ENCODE data around the gene USF3. TPM values are rescaled to one million over a fixed set of nuclear protein-coding genes. Genes with fewer than 3 reads are reported as not detected.
A peak's percentile ranks its signal among the peaks of the same experiment; 100 is the strongest.

USF3 gene
- total RNA-seq, 2 donors from 2014 or later = 28.4 to 31.9 TPM

DNA sequence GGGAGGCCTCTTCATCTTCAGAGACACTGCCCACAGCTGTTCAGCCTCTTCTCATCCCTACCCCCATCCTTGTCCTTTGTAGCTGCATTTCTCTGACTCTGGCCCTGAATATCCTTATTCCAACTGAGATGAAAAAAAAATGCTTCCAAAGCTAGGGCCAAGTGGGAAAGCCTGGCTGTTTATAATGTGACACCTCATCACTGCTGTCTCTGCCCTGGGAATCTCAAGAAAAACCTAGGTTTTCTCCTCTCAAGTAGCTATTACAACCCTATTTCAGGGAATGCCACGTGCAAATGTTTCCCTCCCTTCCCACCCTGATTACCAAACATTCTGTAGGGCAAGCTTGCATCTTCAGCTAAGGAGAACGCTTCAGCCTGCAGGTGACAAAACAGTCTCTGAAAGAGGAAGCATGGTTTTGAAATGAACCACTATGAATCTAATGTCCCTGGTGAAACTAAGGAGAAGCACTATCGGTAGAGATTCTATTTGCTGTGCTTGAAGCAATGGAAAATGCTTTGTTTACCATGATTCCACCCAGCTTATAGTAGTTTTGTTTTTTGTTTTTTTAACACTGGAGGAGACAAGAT, 65.4 kb downstream of the USF3 start:
- no peaks in the 10 kb centered on the region for H3K9me3 ChIP-seq (ENCODE audit: control insufficient read depth, low read length, poor library complexity, severe bottlenecking)
- Mint-ChIP-seq H3K4me1 (peaks cover 3% of the 10 kb centered on the region), H3K27ac (no peak overlapping the region), H3K27me3 (no peaks in the 10 kb centered on the region), H3K36me3 (ENCODE audit: low read depth) (peaks cover 4% of the 10 kb centered on the region), H3K4me3 (no peak overlapping the region)
- ATAC-seq (no peak), DNase-seq (no peak)

DNA sequence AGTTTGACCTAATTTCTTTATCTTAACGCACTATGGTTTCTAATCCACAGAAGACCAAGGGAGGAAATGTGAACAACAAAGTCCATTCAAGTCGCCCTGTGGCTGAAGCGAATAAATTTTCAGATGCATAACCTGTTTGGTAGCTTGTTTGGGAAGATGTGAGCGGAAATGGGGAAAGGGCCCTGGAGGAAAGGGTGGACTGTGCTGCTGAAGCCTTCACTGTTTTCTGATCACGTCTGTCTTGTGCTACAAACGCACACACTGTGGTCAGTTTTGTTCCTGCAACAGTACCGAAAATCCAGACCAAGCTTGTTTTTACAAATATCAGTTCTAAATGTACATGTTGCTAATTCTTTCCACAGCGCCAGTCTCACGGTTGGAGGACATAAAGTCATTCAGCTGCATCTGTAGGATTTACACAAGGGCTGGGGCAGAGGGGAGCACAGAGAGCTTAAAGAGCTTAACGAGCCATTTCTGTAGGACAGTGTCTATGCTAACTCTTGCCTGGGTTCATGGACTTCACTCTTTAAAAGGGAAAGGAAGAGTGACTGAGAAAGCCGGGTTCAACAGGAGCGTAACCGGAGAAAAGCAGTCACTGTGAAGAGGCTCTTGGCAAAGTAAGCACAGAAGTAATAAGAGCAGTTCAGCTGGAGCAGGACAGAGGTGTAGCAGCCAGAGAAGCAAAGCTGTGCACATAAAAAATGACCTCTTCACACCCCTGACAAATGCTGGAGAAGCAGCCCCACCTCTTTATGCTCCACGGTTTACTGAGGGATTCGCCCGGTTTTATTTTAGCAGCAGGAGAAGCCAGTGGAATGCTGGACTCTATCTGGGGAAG, 66.6 kb downstream of the USF3 start:
- H3K4me3 Mint-ChIP-seq = no peak overlapping the region
- no peak for DNase-seq
- ATAC-seq = no peak
- H3K27me3 Mint-ChIP-seq = no peaks in the 10 kb centered on the region
- peaks cover 9% of the 10 kb centered on the region for H3K36me3 Mint-ChIP-seq (ENCODE audit: low read depth)
- H3K4me1 Mint-ChIP-seq = peaks cover 9% of the 10 kb centered on the region
- peak overlapping the region; percentile 16 for H3K27ac Mint-ChIP-seq
- H3K9me3 ChIP-seq (ENCODE audit: control insufficient read depth, low read length, poor library complexity, severe bottlenecking) = no peaks in the 10 kb centered on the region

DNA sequence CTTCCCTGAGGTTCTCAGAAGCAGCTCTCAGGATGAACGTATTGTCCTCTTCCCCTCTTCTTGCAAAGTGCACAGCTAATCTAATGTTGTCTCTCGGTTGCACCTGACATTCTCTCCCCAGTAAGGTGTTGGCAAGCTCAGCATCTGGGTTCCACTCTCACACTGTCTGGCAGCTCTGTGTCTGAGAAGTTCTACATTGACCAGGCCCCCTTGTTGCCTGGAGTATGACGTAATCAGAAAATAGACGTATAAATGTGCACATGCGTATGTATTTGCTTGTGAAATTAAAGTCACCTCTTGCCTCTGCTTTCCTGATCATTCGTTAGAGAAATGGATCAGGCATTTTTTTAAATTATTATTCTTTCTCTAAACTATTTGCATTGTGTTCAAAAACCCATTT, 67.7 kb downstream of the USF3 start:
- no peak overlapping the region for H3K4me3 Mint-ChIP-seq
- no peak overlapping the region for H3K27ac Mint-ChIP-seq
- no peaks in the 10 kb centered on the region for H3K9me3 ChIP-seq (ENCODE audit: control insufficient read depth, low read length, poor library complexity, severe bottlenecking)

DNA sequence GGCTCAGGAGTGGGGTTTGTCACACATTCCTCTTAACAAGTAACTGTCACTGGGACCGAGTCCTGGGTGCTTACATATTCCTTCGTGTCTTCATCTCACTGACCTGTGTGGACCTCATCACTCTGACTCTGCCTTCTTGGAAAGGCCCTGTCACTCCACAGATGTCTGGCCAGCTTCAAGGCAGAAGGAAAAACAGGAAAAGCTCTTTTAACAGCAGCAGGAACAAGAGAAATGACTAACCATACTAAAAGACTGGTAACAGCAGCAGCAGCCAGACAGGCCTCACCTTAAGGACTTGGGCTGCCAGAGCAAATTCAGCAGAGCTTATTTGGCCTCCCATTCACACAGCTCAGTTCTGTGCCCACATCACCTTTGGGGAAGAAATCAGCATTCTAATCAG, 68.1 kb downstream of the USF3 start:
- no peak for DNase-seq
- Mint-ChIP-seq H3K4me3 (no peak overlapping the region), H3K27ac (no peak overlapping the region), H3K4me1 (peaks cover 15% of the 10 kb centered on the region), H3K36me3 (ENCODE audit: low read depth) (peaks cover 17% of the 10 kb centered on the region), H3K27me3 (no peaks in the 10 kb centered on the region)
- H3K9me3 ChIP-seq (ENCODE audit: control insufficient read depth, low read length, poor library complexity, severe bottlenecking) = no peaks in the 10 kb centered on the region
- ATAC-seq = no peak

More for the DNA sequence above, 67.7 kb downstream of the USF3 start:
- Mint-ChIP-seq H3K4me1 (peaks cover 14% of the 10 kb centered on the region), H3K27me3 (no peaks in the 10 kb centered on the region), H3K36me3 (ENCODE audit: low read depth) (peaks cover 15% of the 10 kb centered on the region)
- ATAC-seq = no peak
- DNase-seq = no peak

DNA sequence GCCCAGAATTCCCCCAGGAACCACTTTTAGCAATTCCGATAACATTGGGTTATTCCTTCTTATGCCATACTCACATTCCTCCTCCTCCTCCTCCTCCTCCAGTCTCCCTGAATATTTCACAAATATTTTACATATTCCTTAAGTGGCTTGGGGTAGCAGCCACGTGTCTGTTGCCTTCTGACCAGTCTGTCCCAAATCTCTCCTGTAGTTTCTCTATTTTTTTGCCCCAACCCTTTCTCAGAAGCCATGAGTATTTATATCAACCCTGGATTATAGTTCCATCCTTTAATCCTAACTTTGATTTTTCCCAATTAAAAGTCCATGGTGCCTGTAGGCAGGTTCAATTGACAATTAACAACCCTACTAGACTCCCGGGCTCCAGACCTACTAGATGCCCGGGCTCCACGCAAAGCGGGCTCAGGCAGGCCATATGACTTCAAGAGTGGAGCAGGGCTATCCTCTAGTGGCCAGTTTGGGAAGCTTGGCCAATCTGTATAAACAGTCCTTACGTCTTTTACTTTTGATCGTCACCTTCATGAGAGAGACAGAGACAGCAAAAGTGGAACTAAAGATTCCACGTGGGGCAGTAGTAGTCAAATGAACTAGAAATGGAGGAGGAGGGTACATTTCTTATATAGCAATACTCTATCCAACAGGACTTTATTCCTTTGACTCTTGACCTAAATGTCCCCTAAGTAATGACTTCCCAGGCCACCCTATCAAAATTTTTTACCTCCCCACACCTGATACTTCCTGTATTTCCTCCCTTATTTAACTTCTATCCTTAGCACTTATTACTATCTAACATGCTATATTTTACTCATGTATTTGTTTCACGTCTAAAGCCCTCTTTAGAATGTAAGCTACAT, 69.7 kb downstream of the USF3 start:
- DNase-seq = no peak
- peak; percentile 59 for ATAC-seq
- Mint-ChIP-seq H3K27me3 (no peaks in the 10 kb centered on the region), H3K4me1 (peaks cover 15% of the 10 kb centered on the region), H3K27ac (peak overlapping the region; percentile 88), H3K36me3 (ENCODE audit: low read depth) (peaks cover 17% of the 10 kb centered on the region), H3K4me3 (no peak overlapping the region)
- no peaks in the 10 kb centered on the region for H3K9me3 ChIP-seq (ENCODE audit: control insufficient read depth, low read length, poor library complexity, severe bottlenecking)

DNA sequence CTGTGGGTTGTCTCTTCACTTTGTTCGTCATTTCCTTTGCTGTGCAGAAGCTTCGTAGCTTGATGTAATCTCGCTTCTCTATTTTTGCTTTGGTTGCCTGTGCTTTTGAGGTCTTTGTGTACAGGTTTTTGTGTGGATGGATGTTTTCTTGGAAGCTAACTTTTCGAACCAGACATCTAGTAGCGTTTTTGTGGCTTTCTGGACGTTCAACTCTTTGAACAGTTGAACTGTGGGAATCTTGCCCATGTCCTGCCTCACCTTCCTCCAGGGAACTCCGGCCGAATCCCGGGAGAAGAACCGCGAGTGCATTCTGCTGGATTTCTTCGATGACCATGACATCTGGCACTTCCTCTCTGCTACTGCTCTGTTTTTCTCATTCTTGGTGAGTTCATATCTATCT, 70.6 kb downstream of the USF3 start:
- Mint-ChIP-seq H3K4me1 (peaks cover 15% of the 10 kb centered on the region), H3K4me3 (no peak overlapping the region), H3K27ac (peak overlapping the region; percentile 88), H3K36me3 (ENCODE audit: low read depth) (peaks cover 20% of the 10 kb centered on the region), H3K27me3 (no peaks in the 10 kb centered on the region)
- no peaks in the 10 kb centered on the region for H3K9me3 ChIP-seq (ENCODE audit: control insufficient read depth, low read length, poor library complexity, severe bottlenecking)
- DNase-seq = no peak
- ATAC-seq = no peak

DNA sequence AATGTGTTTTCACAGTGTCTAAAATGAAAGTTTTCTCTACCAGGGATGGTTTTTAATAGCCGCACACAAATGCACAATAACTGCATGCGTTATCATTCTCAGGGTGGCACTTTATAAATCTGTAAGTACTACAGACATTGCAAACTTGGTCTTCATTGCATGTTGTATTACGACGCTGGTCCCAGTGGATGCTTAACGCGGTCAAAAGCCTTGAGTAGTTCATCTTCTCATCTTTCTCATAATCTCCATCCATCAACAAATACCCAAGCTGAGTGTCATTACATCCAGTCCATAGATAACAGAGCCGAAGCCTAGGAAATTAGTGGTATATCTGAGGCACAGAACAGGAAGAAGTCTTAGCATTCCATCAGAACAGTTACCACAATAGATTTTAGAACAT, 72.6 kb downstream of the USF3 start:
- Mint-ChIP-seq H3K27ac (no peak overlapping the region), H3K4me1 (peaks cover 16% of the 10 kb centered on the region), H3K4me3 (no peak overlapping the region), H3K27me3 (no peaks in the 10 kb centered on the region), H3K36me3 (ENCODE audit: low read depth) (peaks cover 26% of the 10 kb centered on the region)
- H3K9me3 ChIP-seq (ENCODE audit: control insufficient read depth, low read length, poor library complexity, severe bottlenecking) = no peaks in the 10 kb centered on the region
- no peak for ATAC-seq
- DNase-seq = no peak

DNA sequence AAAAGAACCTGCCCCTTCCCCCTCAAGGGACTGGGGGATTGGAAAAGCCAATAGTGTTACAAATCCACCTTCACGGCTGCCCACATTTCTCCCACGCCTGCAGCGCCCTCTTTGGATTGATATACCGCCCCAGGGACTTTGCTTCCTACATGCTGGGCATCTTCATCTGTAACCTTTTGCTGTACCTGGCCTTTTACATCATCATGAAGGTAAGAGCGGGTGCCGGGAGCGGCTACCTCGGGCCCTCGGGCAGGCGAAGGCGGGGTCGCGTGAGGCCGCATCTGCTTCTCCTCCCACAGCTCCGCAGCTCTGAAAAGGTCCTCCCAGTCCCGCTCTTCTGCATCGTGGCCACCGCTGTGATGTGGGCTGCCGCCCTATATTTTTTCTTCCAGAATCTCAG, 73.1 kb downstream of the USF3 start:
- peaks cover 26% of the 10 kb centered on the region for H3K36me3 Mint-ChIP-seq (ENCODE audit: low read depth)
- no peaks in the 10 kb centered on the region for H3K9me3 ChIP-seq (ENCODE audit: control insufficient read depth, low read length, poor library complexity, severe bottlenecking)
- no peaks in the 10 kb centered on the region for H3K27me3 Mint-ChIP-seq
- no peak overlapping the region for H3K27ac Mint-ChIP-seq
- ATAC-seq (no peak), DNase-seq (no peak)
- peaks cover 16% of the 10 kb centered on the region for H3K4me1 Mint-ChIP-seq
- H3K4me3 Mint-ChIP-seq = no peak overlapping the region

DNA sequence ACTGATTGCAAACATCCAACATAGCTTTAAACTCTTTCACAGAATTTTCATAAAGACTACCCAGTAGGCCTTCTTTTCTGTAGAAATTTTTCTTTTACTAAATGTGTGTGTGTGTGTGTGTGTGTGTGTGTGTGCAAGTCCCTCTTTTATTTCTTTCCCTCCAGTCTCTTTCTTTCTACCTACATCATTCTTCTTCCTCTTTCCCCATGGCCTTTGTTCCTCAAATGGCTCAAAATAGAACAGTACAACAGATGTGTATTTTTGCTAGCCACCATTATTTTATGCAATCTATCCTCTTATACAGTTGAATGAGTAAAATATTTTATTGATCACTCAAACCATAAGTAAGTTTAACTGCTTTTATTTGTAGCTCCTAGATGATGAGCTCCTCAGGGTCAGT, 76.4 kb downstream of the USF3 start:
- no peak overlapping the region for H3K27ac Mint-ChIP-seq
- DNase-seq (no peak), ATAC-seq (no peak)
- no peaks in the 10 kb centered on the region for H3K9me3 ChIP-seq (ENCODE audit: control insufficient read depth, low read length, poor library complexity, severe bottlenecking)
- H3K36me3 Mint-ChIP-seq (ENCODE audit: low read depth) = peaks cover 19% of the 10 kb centered on the region
- no peaks in the 10 kb centered on the region for H3K27me3 Mint-ChIP-seq
- peaks cover 8% of the 10 kb centered on the region for H3K4me1 Mint-ChIP-seq
- H3K4me3 Mint-ChIP-seq = no peak overlapping the region

DNA sequence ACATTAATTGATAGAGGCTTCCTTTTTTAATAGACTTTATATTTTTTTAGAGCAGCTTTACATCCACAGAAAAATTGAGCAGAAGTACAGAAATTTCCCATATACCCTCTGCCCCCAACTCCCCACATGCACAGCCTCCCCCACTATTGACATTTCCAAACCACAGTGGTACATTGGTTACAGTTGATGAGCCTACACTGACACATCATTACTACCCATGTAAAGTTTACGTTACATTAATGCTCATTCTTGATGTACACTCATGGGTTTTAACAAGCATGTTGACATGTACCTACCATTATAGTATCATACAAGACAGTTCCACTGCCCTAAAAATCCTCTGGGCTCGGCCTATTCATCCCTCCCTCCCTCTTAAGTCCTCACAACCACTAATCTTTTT, 78.7 kb downstream of the USF3 start:
- no peak for ATAC-seq
- H3K27me3 Mint-ChIP-seq = no peaks in the 10 kb centered on the region
- H3K4me3 Mint-ChIP-seq = no peak overlapping the region
- H3K4me1 Mint-ChIP-seq = peaks cover 2% of the 10 kb centered on the region
- no peak for DNase-seq
- H3K36me3 Mint-ChIP-seq (ENCODE audit: low read depth) = peaks cover 12% of the 10 kb centered on the region
- no peaks in the 10 kb centered on the region for H3K9me3 ChIP-seq (ENCODE audit: control insufficient read depth, low read length, poor library complexity, severe bottlenecking)
- no peak overlapping the region for H3K27ac Mint-ChIP-seq

DNA sequence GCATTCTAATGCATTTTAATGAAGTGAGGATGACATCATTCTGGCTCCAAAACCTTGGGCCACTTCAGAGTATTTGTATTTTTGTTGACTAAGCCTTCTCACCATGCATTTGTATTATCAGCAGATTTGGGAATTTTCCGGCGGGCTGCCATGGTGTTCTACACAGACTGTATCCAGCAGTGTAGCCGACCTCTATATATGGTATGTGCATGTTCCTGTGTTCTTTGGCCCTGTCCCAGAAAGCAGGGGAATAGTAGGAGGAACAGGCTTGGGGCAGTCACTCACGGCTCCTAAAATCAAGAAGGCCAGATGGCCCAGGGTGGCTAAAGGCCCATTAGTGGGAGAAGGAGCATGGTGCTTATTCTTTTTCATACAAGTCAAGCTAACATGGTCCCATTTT, 80.5 kb downstream of the USF3 start:
- Mint-ChIP-seq H3K27me3 (no peaks in the 10 kb centered on the region), H3K36me3 (ENCODE audit: low read depth) (peaks cover 12% of the 10 kb centered on the region), H3K4me1 (peaks cover 2% of the 10 kb centered on the region), H3K27ac (no peak overlapping the region), H3K4me3 (no peak overlapping the region)
- no peaks in the 10 kb centered on the region for H3K9me3 ChIP-seq (ENCODE audit: control insufficient read depth, low read length, poor library complexity, severe bottlenecking)
- ATAC-seq (no peak), DNase-seq (no peak)

DNA sequence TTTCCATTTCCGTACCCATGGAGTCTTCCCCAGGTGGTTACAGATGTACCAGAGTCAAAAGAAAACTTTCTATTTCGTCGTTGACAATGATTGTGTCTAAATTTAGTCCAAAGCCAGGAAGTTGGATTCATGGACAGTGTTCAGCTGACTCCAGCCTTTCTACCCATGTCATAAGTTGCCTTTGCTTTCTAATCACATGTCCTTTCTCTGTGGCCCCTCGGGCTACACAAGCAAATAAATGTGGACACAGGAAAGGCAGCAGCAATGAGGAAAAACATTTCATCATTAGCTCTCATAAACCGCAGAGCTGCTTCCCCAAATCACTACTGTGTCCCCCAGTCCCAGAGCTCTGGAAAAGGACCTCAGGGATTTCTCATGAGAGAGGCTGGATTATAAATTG, 82.0 kb downstream of the USF3 start:
- Mint-ChIP-seq H3K4me1 (no peaks in the 10 kb centered on the region), H3K36me3 (ENCODE audit: low read depth) (peaks cover 6% of the 10 kb centered on the region), H3K27ac (no peak overlapping the region), H3K4me3 (no peak overlapping the region), H3K27me3 (no peaks in the 10 kb centered on the region)
- ATAC-seq (no peak), DNase-seq (no peak)
- H3K9me3 ChIP-seq (ENCODE audit: control insufficient read depth, low read length, poor library complexity, severe bottlenecking) = no peaks in the 10 kb centered on the region

DNA sequence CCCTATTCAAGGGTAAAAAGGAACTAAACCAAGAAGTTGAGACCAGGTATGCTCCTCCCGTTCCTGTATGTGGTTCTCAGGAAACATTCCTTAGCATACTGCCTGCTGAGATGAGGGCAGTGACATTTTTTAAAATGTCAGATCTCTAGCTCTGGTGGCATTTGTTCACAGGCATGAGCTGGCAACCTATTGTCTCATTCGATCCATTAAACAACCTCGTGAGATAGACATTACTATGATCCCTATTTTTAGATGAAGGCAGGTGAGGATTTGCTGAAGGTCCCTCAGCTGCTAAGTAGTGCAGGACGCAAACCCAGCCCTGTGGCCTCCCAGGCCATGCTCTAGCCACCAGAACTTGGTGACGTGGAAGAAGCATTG, 89.2 kb downstream of the USF3 start:
- H3K36me3 Mint-ChIP-seq (ENCODE audit: low read depth) = peaks cover 3% of the 10 kb centered on the region
- no peaks in the 10 kb centered on the region for H3K27me3 Mint-ChIP-seq
- H3K9me3 ChIP-seq (ENCODE audit: control insufficient read depth, low read length, poor library complexity, severe bottlenecking) = no peaks in the 10 kb centered on the region
- H3K27ac Mint-ChIP-seq = peak overlapping the region; percentile 75
- H3K4me1 Mint-ChIP-seq = peaks cover 20% of the 10 kb centered on the region
- DNase-seq = no peak
- ATAC-seq = peak; percentile 8
- peak overlapping the region; percentile 52 for H3K4me3 Mint-ChIP-seq
